DOHH2 (cell line): ENCODE results near the gene RPTOR.

Source experiments
- CTCF ChIP-seq: fragments of 200-600 bp; sonication (generic); IDR thresholded peaks from one replicate; pipeline ENCODE4 v1.5.1; 2014; ENCODE audit warnings: antibody characterized with exemption, mild to moderate bottlenecking, low read depth, low read length; ENCODE audit not compliant: poor library complexity, severe bottlenecking
- EZH2phosphoT487 ChIP-seq: fragments of 200-600 bp; sonication (generic); IDR thresholded peaks from 2 replicates; pipeline ENCODE4 v1.6.1; 2017; ENCODE audit warnings: borderline replicate concordance, mild to moderate bottlenecking, antibody characterized with exemption, low read length, moderate library complexity, mixed read lengths

GRCh38 chr17:80769936-80770625, 225.4 kb downstream of the RPTOR start:
- TF ChIP-seq CTCF (no peak), EZH2phosphoT487 (no peak)
